Activated T-cell treated with anti-CD3 and anti-CD28 coated beads, Interleukin-2, amount 50 U/mL, for 1 hour (primary cell): Measurements from ENCODE around the gene DTX3L.
A peak's percentile ranks its signal among the peaks of the same experiment; 100 is the strongest.

Experiments
- DNase-seq: peaks from one replicate; pipeline ENCODE4 v3.0.0-alpha.2; 2020

Gene DTX3L

DNA sequence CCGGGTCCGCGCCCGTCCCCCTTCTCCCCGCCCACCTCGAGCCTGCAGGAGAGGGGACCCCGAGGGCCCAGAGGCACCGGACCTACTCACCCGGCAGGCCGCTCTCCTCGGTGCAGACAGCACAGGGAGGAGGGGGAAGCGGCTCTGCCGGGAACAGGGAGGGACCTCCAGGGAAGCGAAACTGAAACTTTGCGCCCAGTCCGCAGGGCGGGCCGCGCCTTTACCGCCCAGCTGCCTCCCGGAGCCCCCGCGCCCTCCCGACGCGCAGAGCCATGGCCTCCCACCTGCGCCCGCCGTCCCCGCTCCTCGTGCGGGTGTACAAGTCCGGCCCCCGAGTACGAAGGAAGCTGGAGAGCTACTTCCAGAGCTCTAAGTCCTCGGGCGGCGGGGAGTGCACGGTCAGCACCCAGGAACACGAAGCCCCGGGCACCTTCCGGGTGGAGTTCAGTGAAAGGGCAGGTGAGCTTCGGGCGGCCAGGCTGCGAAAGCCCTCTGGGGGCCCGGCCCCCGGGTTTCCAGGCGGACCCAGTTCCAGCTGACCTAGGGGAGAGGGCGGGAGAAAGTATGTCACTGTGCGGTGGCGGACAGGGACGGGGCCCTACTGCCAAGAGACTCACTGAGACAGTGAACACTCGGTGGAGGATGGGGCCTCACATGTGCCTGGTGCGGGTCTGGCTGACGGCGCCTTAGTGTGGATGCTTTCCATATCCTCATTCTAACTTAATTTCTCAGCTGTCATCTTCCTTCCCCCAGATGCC is at the start of gene DTX3L, which contains the start of gene PARP9:
Gene DTX3L, plus strand, starts transcription at position 184 of the 758 bp plus-strand sequence. Its CDS starts 89 bp downstream, at position 273.
Gene PARP9, minus strand, starts transcription at position 146 of the 758 bp plus-strand sequence. CDS start 4,680 bp downstream, outside the sequence.
- peak; percentile 76 for DNase-seq

DNA sequence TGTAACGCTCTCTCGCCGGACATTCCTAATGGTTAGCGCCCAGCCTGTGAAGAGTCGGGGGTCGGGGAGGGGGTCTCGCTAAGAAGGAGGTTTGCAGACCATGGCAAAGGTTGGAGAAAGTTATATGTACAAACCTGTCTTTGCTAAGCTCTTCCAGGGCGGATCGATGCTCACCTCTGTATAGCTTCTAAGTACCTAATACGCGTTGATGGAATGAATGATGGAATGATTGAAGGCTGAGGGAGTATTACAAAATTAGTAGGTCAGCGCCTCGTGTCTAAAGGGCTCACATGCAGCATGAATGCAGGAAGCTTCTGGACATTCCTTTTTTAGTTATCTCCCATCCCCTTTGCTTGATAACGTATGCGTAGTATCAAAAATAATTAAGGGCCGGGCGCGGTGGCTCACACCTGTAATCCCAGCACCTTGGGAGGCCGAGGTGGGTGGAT is 49.1 kb upstream of the DTX3L start:
- no peak for DNase-seq

DNA sequence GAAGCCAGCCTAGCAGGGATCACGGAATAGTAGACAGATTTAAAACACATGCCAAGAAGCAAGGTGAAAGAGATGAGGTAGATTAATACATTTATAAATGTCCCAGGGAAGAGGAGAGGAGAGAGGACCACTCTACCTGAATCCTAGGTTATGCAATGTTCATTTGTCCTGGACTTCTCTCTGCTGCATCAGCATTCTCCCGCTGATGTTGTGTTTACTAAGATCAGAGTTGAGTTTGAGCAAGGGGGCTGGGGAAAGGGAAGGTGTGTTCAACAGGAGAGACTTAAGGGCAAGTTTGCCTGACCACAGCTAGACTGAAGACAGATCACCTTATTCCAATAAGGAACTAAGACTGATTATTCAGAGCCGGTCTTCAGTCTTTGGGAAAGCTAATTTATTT is 48.3 kb upstream of the DTX3L start:
- no peak for DNase-seq

DNA sequence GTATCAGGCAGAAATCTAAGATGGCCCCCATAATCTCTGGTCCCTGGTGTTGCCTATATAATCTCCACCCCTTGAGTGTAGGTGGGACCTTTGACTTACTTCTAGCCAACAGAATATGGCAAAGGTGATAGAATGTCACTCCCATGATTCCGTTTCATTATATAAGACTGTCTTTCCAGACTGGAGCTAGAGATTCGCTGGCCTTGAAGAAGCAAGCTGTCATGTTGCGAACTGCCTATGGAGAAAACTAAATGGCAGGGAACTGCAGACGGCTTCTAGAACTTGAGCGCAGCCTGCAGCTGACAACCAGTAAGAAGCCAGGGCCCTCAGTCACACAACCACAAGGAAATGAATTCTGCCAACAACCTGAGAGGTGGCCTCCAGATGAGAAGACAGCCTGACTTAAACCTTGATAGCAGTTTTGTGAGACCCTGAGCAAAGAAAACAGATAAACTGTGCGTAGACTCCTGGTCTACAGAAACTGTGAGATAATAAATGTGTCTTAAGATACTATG is 47.2 kb upstream of the DTX3L start:
- no peak for DNase-seq

DNA sequence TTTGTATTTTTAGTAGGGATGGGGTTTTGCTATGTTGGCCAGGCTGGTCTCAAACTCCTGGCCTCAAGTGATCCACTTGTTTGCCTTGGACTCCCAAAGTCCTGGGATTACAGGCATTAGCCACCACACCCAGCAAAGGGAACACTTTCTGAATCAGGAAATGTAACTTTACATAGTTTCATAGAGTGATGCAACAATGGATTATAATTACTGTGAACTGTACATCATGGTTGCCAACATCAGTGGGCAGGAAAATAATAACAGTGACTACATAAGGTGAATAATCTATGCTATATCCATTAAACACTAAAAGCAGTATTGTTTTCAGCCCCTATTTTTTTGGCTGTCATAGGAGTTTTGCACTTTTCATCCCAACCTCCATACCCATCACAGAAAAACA is 44.4 kb upstream of the DTX3L start:
- DNase-seq, result no peak

DNA sequence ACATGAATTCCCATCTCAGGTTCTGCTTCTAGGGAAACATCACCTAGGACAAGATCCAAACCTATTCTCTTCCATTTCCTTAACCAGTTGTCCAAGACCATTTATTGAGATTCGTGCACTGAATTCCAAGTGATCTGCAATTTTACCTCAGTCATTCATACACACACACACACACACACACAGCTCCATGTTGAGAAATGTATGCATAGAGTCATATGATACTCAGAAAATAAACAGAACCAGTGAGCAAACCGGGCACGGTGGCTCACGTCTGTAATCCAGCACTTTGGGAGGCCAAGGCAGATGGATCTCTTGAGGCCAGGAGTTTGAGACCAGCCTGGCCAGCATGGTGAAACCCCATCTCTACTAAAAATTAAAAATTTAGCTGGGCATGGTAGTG is 43.3 kb upstream of the DTX3L start:
- DNase-seq, result no peak

DNA sequence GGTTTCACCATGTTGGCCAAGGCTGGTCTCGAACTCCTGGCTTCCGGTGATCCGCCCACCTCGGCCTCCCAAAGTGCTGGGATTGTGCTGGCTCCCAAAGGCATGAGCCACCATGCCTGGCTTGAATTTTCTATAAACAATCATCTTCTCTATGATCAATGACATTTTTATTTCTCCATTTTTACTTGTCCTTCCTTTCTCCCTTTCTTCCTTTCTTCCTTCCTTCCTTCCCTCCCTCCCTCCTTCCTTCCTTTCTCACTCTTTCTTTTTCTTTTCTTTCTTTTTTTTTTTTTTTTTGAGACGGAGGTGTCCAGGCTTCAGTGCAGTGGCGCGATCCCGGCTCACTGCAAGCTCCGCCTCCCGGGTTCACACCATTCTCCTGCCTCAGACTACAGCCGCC is 40.8 kb upstream of the DTX3L start:
- DNase-seq, result no peak

DNA sequence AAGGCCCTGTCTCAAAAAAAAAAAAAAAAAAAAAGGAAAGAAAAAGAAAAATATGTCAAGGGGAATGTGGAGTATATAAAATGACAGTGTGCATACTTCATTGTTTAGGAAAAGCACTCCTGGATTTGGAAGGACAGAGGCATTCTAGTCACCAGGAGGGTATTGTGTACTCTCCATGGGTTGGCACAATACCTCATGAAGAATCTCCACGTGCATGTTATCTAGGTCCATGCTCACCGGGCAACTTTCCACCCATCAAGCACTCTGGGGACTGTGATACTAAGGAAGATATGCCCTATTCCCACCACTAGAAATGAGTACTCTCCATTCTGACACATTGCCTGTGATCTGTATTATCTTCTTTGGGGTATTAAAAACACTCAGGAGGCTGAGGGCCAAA is 34.0 kb upstream of the DTX3L start:
- DNase-seq, result no peak

DNA sequence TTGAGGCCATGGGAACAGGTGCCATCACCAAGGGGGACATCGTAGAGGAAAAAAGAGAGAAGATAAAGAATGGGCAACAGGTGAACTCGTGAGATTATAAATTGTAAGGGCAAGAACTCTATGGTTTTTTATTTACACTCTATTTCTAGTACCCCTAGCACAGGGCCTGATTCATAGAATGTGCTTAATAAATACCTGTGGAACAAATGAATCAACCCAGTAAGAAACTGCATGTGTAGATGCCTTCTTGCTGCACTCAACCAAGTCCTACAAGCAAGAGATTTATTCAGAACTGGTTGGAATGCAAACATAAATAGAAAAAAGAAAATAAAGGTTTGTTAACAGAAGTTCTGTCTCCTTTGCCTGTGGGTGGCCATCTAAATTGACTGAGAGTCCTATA is 30.7 kb upstream of the DTX3L start:
- DNase-seq, result no peak

DNA sequence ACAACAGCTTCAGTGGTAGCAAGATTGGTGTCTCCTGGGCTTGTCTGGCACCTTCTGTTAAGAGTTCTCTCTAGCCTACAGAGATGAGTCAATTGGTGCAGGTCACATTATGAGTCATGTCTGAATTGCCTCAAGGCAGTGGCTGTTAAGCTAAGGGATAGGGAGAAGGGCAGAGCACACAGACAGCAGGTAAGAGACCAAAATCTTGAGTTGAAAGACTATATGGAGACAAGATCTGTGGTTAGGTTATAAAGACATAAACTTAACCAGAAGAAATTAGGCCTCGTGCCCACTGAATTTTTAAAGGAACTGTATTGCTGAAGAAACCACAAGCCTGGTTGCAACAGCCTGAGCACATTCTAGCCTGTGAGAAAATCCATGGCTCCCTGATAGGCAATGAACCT is 30.2 kb upstream of the DTX3L start:
- no peak for DNase-seq

DNA sequence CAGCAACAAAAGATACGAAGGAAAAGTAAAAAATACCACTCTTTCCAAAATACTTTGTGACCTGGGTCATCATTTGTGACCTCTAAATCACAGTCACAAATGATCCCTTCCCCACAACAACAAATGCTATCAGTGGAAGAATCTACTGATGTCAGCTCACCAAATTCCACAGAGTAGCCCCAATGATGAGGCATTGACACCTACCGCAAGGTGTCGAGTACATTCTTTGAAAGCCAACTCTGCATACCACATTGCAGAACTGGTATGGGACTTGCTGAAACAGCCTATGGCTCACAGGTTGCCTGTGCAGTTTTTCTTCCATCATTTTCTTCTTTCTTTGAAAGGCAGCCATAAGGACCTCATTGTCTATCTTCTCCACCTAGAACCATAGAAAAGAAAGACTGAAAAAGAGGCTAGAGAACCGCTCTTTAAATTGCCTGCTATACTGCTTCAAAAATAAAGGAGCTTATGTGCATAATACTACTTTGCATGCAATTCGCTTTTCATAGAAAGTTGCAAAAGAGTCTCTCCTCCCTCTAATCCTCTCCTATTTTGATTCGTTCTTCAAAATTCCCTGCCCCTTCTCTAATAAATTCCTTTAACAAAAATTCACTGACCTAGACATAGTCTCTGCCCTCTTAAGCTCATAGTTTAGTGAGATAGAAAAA is 28.0 kb upstream of the DTX3L start:
- DNase-seq, result no peak

DNA sequence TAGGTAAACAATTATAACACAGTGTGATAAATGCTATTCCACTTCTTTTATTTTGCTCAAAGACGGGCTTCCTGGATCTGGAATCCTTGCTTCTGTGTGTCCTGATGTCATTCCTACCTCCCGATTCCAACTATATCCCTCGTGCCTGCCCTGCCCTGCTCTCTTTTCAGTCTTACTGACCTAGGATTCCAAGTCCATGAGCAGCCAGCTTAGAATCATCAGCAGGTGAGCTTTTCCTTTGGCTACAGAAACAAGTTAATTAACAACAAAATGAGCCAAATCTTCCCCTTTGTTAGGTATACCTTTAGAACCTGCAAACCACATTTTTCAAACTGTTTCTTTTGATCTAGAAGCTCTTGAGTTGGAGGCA is 27.5 kb upstream of the DTX3L start:
- DNase-seq, result no peak

DNA sequence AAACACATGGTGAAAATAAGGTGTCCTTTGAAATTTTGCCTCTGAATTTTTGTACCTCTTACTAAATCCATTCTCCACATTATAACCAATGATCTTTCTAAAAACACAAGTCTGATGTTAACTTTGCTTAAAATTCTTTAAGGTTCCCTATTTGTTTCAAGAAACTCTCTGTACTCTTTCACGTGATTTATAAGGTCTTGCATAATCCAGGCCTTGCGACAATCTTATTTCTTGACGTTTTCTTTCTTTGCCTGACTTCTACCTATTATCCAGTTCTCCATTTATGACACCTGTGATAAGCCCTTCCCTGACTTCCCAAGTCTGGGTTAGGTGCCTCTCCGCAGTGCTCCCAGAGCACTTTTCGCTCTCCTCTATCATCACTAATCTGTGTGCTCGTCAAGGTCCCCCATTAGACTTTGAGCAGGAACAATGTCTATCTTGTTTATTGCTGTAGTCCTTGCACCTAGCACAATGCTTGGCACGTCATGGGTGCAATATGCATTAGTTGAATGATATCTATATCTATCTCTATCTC is 25.1 kb upstream of the DTX3L start:
- DNase-seq, result no peak

DNA sequence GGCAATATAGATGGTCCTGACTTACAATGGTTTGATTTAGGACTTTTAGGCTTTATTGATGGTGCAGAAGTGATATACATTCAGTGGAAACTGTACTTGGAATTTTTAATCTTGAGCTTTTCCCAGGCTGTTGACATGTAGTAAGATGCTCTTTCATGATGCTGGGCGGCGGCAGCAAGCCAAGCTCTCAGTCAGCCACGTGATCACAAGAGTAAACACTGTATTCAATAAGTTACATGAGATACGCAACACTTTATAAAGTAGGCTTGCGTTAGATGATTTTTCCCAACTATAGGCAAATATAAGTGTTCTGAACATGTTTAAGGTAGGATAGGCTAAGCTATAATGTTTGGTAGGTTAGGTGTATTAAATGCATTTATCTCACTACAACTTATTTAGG is 18.0 kb upstream of the DTX3L start:
- no peak for DNase-seq

DNA sequence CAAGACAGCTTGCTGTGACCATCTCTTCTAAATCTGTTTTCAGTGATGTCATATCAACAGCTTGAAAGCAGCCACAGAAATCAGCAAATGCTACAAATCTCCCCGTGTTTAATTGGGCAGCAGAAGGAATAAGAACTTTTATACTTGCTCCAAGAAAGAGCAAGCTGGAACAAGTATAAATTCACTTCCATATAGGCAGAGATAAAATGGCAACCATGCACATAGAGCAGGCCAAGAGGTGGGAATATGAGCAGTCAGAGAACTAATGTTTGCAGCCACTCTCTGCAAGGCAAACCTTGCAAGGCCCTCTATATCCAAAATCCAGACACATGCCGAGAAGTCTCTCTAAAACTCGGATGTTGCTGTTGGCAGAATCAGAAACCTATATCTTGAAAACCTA is 16.1 kb upstream of the DTX3L start:
- no peak for DNase-seq

DNA sequence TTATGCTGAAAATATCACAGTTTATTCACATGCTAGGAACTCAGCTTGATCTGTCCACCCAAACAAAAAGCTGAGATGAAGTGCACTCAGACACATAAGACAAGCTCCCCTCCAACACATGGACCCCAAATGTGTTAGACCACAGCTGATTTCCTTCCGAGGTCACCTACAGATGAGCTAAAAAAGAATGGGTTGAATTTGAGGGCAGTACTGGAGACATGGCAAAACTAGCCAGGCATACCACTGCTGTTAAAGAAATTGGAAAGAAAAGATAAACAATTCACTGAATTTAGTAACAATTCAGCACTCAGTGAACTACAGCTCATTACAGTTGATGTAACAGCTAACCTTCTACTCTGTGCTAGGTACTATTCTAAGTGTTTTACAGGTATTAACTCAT is 15.5 kb upstream of the DTX3L start:
- DNase-seq, result no peak

DNA sequence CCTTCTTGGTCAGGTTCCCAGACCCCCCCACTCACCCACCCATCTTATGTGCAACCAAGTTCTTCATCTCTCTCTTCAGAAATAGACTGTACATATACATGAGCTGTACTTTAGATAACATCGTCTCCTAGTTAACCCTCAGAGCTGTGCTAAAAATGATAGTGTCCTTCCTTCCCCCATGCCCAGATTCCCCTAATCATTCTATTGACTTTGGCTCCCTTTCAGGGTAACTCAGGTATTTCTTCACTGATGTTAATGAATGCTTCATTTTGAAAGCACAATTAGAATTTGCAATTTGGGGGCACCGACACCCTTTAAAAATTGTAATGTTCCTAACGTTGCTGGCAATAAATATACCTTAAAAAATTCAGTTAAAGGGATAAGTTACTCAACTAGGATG is 11.0 kb upstream of the DTX3L start:
- no peak for DNase-seq

DNA sequence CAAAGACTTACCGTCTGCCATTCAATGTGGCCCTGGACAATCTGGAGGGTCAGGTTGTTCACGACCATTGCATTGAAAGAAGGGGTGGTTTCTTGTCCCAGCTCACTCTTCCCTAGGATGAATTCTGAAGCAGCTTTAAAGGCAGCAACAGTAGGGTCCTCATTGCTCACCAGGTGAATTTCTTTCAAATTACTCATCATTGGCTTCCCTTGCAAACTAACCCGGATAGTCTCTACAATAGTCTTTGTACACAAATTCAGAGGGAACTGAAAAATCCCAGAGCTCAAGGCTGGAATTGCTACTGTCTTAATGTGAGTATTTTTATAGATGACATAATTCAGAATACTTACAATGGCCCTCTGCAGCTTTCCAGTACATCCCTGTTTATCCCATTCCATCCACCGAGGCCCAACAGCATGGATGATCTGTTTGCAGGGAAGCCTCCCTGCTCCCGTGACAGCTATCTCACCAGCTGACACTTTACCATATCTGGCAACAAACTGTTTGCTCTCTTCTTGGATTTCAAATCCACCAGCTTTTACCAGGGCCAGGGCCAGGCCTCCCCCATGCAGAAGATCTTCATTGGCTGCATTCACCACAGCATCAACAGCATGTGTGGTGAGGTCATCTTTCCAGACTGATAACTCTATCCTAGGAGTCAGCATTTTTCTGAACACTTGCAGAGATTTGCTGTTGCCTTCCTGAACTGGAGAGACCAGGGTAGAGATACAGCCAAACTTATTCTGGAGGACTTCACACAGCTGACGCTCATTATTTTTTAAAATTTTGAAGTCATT is 8.7 kb upstream of the DTX3L start:
- DNase-seq, result no peak

DNA sequence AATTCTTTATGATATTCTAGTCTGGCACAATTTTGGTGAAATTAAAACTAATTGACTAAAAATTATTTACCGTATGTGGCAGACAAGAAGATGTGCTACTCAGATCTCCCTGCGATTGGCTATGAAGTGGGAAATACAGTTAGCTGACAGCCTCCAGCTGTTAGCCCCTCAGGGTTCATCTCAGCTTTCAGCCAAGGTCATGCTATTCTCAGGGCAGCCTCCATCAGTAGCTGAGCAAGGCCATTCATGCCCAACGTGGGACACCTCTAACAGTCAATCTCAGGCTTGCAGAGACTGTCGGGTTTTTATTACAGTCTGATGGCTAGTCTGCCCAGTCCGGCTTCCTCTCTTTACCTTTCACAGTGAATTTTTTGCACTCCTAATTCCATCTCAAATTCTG is 6.8 kb upstream of the DTX3L start:
- no peak for DNase-seq

DNA sequence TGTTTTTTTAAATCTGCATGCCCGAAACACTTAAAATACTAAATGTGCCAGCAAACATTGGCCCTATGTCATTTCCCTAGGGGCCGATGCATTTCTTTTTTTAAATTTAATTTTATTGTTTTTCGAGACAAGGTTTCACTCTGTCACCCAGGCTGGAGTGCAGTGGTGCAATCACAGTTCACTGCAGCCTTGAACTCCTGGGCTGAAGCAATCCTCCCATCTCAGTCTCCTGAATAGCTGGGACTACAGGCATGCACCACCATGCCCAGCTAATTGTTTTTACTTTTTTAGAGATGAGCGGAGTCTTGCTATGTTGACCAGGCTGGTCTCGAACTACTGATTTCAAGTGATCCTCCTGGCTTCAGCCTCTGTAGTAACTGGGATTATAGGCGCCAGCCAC is 5.5 kb upstream of the DTX3L start:
- DNase-seq, result no peak

DNA sequence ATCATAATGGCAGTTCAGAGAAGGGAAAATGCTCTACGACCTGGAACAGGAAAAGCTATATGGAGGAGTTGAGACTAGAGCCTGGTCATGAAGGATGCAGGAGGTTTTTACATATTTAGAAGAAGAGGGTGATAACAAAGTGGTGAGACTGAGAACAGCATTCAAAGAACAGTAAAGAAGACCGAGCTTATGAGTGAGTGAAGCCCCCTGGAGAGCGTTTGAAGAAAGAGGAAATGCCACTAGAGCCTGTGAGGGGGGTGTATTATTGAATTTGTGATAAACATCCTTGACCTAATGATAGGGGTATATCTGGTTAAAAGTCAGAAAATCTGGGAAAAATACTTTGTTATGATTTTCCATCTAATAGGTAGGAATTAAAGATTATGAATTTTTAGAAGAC is 4.2 kb upstream of the DTX3L start:
- no peak for DNase-seq

DNA sequence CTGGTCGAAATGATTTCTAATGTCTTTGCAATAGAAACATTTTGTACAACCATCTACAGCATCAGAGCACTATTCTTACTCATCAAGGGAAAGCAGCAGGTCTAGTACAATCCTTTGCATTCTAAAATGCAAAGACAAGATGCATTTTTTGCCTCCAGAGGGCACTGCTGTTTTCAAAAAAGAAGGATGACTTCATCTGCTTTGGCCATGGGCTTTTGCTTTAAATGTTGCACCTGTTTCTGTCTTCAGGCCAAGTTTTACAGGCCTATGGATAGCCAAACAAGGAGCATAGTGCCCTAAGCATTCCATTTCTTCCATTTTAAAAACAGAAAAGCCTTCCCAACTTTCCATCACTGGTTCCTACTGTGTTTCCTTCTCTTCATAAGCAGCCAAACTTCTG is 3.5 kb upstream of the DTX3L start:
- DNase-seq, result no peak
